K562 (cell line): Measurements from ENCODE around the gene ZKSCAN4. TPM values are rescaled to one million over a fixed set of nuclear protein-coding genes. Genes with fewer than 3 reads are reported as not detected.
A peak's percentile ranks its signal among the peaks of the same experiment; 100 is the strongest.

ENCODE experiments used
- ATF1 ChIP-seq, 2 experiments: fragments of 450-650 bp in 1 of 2; IDR thresholded peaks; 2 replicates each; pipeline ENCODE4 v1.6.1; 2016; ENCODE audit warnings: missing compliant biosample characterization in 1 of 2, missing genetic modification characterization in 1 of 2
- BACH1 ChIP-seq: fragments of 200-800 bp; sonication (Bioruptor generic); IDR thresholded peaks from 2 replicates; pipeline ENCODE4 v1.6.1; 2016; ENCODE audit warnings: missing genetic modification characterization, missing compliant biosample characterization
- CCNT2 ChIP-seq: IDR thresholded peaks from 2 replicates; pipeline ENCODE4 v1.6.1; 2011; ENCODE audit warnings: borderline replicate concordance, low read depth, mild to moderate bottlenecking, moderate library complexity, mixed read lengths, low read length; ENCODE audit not compliant: insufficient read length; ENCODE audit errors: extremely low read depth
- ERF ChIP-seq: fragments of 450-650 bp; formaldehyde crosslinking; IDR thresholded peaks from 2 replicates; pipeline ENCODE4 v1.4.0; 2020; ENCODE audit warnings: mild to moderate bottlenecking, mixed read lengths
- HDAC1 ChIP-seq, 2 experiments: fragments of 450-650 bp; IDR thresholded peaks; 2 replicates each; pipeline ENCODE4 v1.6.1; 2016 to 2017; ENCODE audit warnings: inconsistent platforms in 1 of 2, mild to moderate bottlenecking in 1 of 2, moderate library complexity in 1 of 2
- HEY1 ChIP-seq: fragments of 250-450 bp; sonication (Bioruptor Pico); IDR thresholded peaks from 2 replicates; pipeline ENCODE4 v1.5.0; 2020; ENCODE audit warnings: mild to moderate bottlenecking, moderate library complexity, borderline replicate concordance
- KAT7 ChIP-seq: sonication (generic); formaldehyde crosslinking; IDR thresholded peaks from 2 replicates; pipeline ENCODE4 v1.8.0; 2022; ENCODE audit warnings: missing genetic modification reagents, mild to moderate bottlenecking, borderline replicate concordance
- MAFK ChIP-seq: IDR thresholded peaks from 2 replicates; pipeline ENCODE4 v1.6.1; 2011; ENCODE audit warnings: low read length, improper control_type of control experiment
- MYNN ChIP-seq, 2 experiments: sonication (generic); formaldehyde crosslinking in 1 of 2; IDR thresholded peaks; 2 replicates each; pipeline versions ENCODE4 v1.5.0 to v1.6.1; 2016 to 2020; ENCODE audit warnings: antibody characterized with exemption in 1 of 2, missing genetic modification reagents in 1 of 2
- NFXL1 ChIP-seq: fragments of 450-650 bp; formaldehyde crosslinking; IDR thresholded peaks from 2 replicates; pipeline ENCODE4 v1.4.0; 2021; ENCODE audit warnings: mild to moderate bottlenecking
- NR2C2 ChIP-seq, 2 experiments: fragments of 200-800 bp in 1 of 2; sonication (Bioruptor generic) in 1 of 2; sonication (generic) in 1 of 2; formaldehyde crosslinking in 1 of 2; IDR thresholded peaks; 2 replicates each; pipeline versions ENCODE4 v1.6.1 to v1.8.0; 2016 to 2022; ENCODE audit warnings: mild to moderate bottlenecking in 1 of 2, missing compliant biosample characterization in 1 of 2, missing genetic modification characterization in 1 of 2, missing genetic modification reagents in 1 of 2
- NUFIP1 ChIP-seq: fragments of 450-650 bp; IDR thresholded peaks from 2 replicates; pipeline ENCODE4 v1.6.1; 2018; ENCODE audit not compliant: partially characterized antibody
- POLR2B ChIP-seq: fragments of 450-650 bp; IDR thresholded peaks from 2 replicates; pipeline ENCODE4 v1.6.1; 2018; ENCODE audit warnings: low read depth; ENCODE audit not compliant: partially characterized antibody
- SRSF1 ChIP-seq: fragments of 200-400 bp; formaldehyde crosslinking; IDR thresholded peaks from 2 replicates; pipeline ENCODE4 v1.6.1; 2017; ENCODE audit warnings: mild to moderate bottlenecking, low read depth, low read length, moderate library complexity
- ZNF12 ChIP-seq: sonication (generic); formaldehyde crosslinking; IDR thresholded peaks from 2 replicates; pipeline ENCODE4 v1.4.0; 2020; ENCODE audit warnings: mild to moderate bottlenecking, missing genetic modification reagents
- ZNF695 ChIP-seq: fragments of 450-650 bp; formaldehyde crosslinking; IDR thresholded peaks from 2 replicates; pipeline ENCODE4 v1.4.0; 2020; ENCODE audit warnings: mild to moderate bottlenecking, moderate library complexity
- polyA plus RNA-seq, 8 experiments: library from polyadenylated mRNA; depleted of rRNA in 4 of 8; stranded (reverse) in 5 of 8; unstranded in 3 of 8; fragments of >200 nt; fragmentation: Nextera tagmentation in 2 of 8; fragmentation: Illumina TruSeq in 1 of 8; extraction: Ambion mirVana in 2 of 8; extraction: Trizol in 1 of 8; gene quantifications; 2 replicates each; pipeline versions ENCODE4 v1.2.1 to v1.2.3, GENCODE V29; 2011 to 2014; ENCODE audit warnings: inconsistent platforms in 1 of 8, missing spikeins in 1 of 8
- total RNA-seq, 7 experiments: library from RNA; depleted of rRNA in 6 of 7; stranded (reverse); fragments of >200 nt in 6 of 7; fragmentation: Illumina TruSeq in 2 of 7; extraction: Trizol in 2 of 7; gene quantifications; 2 replicates each; pipeline versions ENCODE4 v1.2.1 to v1.2.3, GENCODE V29; 2011 to 2021; ENCODE audit warnings: low replicate concordance in 1 of 7
- TF ChIP-seq, protein P1 (sequence below): fragments of 200-400 bp; formaldehyde crosslinking; IDR thresholded peaks from 2 replicates; pipeline ENCODE4 v1.6.1; 2017; ENCODE audit warnings: mild to moderate bottlenecking, low read depth, low read length, moderate library complexity
- TF ChIP-seq, protein P2 (sequence below): IDR thresholded peaks from 2 replicates; pipeline ENCODE4 v1.6.1; 2011; ENCODE audit warnings: borderline replicate concordance, low read depth, mild to moderate bottlenecking, moderate library complexity, low read length; ENCODE audit not compliant: insufficient read depth, poor library complexity, severe bottlenecking
- TF ChIP-seq, protein P3 (sequence below): IDR thresholded peaks from 2 replicates; pipeline ENCODE4 v1.6.1; 2011; ENCODE audit not compliant: insufficient read length; ENCODE audit errors: extremely low read depth
- TF ChIP-seq, protein P4 (sequence below): sonication (generic); formaldehyde crosslinking; IDR thresholded peaks from 2 replicates; pipeline ENCODE4 v1.8.0; 2022; ENCODE audit warnings: mild to moderate bottlenecking, missing genetic modification reagents
- TF ChIP-seq, protein P5 (sequence below): fragments of 250-450 bp; sonication (Bioruptor Pico); IDR thresholded peaks from 2 replicates; pipeline ENCODE4 v1.8.0; 2021; ENCODE audit warnings: moderate library complexity, mild to moderate bottlenecking, inconsistent platforms

Gene ZKSCAN4
- total and polyA plus RNA-seq, 9 of the 15 experiments (the other 6 are each of a cell fraction or from before 2014, with no cell fraction given): 1.2 to 5.3 (median 4.7) TPM

DNA sequence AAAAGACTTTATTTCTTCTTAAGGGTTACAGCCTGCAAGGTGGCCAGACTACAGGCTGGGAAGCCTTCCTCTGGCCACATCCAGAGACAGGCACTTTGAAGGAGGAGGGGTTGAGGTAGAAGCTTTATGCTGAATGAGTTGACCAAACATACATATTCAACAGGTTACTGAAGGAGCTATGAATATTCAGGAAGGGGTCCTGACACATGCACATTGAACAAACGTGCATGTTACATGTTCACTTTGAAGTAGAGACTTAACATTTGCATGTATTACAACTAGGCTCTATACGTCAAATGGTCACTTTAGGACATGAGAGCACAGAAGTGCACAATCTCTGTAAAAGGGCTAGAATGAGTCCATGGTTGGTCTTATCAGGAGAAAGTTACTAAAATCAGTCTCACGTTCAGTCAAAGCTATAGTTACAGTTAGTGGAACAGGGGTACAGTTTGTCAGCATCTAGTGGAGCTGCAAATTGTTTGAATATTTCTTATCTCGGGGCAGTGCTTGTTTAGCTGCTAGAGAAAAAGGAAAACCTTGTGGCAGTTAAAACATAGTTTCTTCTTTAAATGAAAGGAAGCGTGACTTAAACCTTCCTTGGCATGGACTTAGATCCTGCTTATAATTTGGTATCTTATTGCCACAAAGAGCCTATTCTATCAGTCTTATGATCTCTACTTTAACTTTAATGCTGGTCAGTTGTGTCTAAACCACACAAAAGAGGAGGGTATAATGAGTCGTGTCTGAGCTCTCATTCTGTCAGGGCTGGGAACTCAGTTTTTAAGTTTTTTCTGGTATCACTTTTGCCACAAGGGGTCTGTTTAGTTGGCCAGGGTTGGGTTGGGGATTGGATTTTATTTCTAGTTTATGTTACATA lies 31.6 kb downstream of the ZKSCAN4 start (continued):
- TF ChIP-seq, protein P1, sequence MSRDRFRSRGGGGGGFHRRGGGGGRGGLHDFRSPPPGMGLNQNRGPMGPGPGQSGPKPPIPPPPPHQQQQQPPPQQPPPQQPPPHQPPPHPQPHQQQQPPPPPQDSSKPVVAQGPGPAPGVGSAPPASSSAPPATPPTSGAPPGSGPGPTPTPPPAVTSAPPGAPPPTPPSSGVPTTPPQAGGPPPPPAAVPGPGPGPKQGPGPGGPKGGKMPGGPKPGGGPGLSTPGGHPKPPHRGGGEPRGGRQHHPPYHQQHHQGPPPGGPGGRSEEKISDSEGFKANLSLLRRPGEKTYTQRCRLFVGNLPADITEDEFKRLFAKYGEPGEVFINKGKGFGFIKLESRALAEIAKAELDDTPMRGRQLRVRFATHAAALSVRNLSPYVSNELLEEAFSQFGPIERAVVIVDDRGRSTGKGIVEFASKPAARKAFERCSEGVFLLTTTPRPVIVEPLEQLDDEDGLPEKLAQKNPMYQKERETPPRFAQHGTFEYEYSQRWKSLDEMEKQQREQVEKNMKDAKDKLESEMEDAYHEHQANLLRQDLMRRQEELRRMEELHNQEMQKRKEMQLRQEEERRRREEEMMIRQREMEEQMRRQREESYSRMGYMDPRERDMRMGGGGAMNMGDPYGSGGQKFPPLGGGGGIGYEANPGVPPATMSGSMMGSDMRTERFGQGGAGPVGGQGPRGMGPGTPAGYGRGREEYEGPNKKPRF: no peak
- TF ChIP-seq HDAC1 (IDR thresholded peaks at IDR 0.05) (no peak; a peak in 1 of 4 replicates), SRSF1 (no peak), NFXL1 (no peak), POLR2B (peak; percentile 78), HEY1 (no peak), CCNT2 (no peak), MAFK (no peak; the same call in 1 of the 2 replicates), ERF (CRISPR knock-in tag) (peak; percentile 77; the same call in 1 of the 2 replicates), ZNF12 (no peak), KAT7 (CRISPR knock-in tag) (no peak), ATF1 (CRISPR knock-in tag; IDR thresholded peaks at IDR 0.05) (no peak), ATF1 (tag; IDR thresholded peaks at IDR 0.05) (0 out of 2 replicates have a peak, but pooled peaks have one; percentile 29), BACH1 (tag) (no peak), ZNF695 (CRISPR knock-in tag) (no peak), NR2C2 (CRISPR knock-in tag; IDR thresholded peaks at IDR 0.05) (no peak), NR2C2 (tag; IDR thresholded peaks at IDR 0.05) (no peak), NUFIP1 (no peak), MYNN (IDR thresholded peaks at IDR 0.05) (no peak), MYNN (CRISPR knock-in tag; IDR thresholded peaks at IDR 0.05) (no peak)
- TF ChIP-seq, protein P2, sequence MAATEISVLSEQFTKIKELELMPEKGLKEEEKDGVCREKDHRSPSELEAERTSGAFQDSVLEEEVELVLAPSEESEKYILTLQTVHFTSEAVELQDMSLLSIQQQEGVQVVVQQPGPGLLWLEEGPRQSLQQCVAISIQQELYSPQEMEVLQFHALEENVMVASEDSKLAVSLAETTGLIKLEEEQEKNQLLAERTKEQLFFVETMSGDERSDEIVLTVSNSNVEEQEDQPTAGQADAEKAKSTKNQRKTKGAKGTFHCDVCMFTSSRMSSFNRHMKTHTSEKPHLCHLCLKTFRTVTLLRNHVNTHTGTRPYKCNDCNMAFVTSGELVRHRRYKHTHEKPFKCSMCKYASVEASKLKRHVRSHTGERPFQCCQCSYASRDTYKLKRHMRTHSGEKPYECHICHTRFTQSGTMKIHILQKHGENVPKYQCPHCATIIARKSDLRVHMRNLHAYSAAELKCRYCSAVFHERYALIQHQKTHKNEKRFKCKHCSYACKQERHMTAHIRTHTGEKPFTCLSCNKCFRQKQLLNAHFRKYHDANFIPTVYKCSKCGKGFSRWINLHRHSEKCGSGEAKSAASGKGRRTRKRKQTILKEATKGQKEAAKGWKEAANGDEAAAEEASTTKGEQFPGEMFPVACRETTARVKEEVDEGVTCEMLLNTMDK: peak; percentile 10
- TF ChIP-seq, protein P3, sequence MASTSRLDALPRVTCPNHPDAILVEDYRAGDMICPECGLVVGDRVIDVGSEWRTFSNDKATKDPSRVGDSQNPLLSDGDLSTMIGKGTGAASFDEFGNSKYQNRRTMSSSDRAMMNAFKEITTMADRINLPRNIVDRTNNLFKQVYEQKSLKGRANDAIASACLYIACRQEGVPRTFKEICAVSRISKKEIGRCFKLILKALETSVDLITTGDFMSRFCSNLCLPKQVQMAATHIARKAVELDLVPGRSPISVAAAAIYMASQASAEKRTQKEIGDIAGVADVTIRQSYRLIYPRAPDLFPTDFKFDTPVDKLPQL: peak; percentile 85
- TF ChIP-seq, protein P4, sequence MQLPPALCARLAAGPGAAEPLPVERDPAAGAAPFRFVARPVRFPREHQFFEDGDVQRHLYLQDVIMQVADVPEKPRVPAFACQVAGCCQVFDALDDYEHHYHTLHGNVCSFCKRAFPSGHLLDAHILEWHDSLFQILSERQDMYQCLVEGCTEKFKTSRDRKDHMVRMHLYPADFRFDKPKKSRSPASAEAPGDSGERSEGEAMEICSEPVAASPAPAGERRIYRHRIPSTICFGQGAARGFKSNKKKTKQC (CRISPR knock-in tag): no peak
- TF ChIP-seq, protein P5, sequence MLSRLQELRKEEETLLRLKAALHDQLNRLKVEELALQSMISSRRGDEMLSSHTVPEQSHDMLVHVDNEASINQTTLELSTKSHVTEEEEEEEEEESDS: peak; percentile 74
